SH-SY5Y (cell line): Measurements from ENCODE around the gene LCE3B.

Source experiments
- GATA2 ChIP-seq: IDR thresholded peaks from 2 replicates; pipeline ENCODE4 v1.6.1; 2011; ENCODE audit warnings: mild to moderate bottlenecking, low read depth, low read length
- GATA3 ChIP-seq: IDR thresholded peaks from 2 replicates; pipeline ENCODE4 v1.6.1; 2011; ENCODE audit warnings: low read depth, mild to moderate bottlenecking, low read length, moderate library complexity

DNA sequence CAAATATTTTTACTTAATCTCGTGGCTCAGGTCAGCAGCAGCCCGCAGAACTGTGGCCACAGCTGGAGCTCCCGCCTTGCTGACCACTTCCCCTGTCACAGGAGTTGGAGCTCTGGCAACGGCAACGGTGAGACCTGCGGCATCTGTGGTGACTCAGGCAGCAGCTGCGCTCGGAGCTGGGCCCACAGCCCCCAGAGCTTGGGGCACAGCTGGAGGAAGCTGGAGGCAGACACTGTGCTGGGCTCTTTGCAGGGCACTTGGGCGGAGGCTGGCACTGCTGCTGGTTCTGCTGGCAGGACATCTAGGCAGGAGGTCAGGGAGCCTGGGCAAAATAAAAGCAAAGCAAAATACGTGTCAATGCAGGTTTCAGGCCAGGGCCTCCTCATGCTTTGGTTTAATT is 9.2 kb downstream of the LCE3B start, which contains the start of gene LCE3A:
- TF ChIP-seq GATA3: no peak
- TF ChIP-seq GATA2: no peak
